GM12874 (cell line): Measurements from ENCODE around the gene U2AF1.
"Not testable (repeated sequence)": the region's sequence is repeated elsewhere in the genome, so short reads cannot be mapped to it uniquely, and the experiment has no call there.

ENCODE experiments used
- TF ChIP-seq, protein P1 (sequence below): IDR thresholded peaks from 2 replicates; pipeline ENCODE4 v1.5.1; 2011; ENCODE audit warnings: low read depth, mild to moderate bottlenecking, control low read depth, low read length, moderate library complexity; ENCODE audit not compliant: insufficient read depth

U2AF1 gene, protein sequence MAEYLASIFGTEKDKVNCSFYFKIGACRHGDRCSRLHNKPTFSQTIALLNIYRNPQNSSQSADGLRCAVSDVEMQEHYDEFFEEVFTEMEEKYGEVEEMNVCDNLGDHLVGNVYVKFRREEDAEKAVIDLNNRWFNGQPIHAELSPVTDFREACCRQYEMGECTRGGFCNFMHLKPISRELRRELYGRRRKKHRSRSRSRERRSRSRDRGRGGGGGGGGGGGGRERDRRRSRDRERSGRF

DNA sequence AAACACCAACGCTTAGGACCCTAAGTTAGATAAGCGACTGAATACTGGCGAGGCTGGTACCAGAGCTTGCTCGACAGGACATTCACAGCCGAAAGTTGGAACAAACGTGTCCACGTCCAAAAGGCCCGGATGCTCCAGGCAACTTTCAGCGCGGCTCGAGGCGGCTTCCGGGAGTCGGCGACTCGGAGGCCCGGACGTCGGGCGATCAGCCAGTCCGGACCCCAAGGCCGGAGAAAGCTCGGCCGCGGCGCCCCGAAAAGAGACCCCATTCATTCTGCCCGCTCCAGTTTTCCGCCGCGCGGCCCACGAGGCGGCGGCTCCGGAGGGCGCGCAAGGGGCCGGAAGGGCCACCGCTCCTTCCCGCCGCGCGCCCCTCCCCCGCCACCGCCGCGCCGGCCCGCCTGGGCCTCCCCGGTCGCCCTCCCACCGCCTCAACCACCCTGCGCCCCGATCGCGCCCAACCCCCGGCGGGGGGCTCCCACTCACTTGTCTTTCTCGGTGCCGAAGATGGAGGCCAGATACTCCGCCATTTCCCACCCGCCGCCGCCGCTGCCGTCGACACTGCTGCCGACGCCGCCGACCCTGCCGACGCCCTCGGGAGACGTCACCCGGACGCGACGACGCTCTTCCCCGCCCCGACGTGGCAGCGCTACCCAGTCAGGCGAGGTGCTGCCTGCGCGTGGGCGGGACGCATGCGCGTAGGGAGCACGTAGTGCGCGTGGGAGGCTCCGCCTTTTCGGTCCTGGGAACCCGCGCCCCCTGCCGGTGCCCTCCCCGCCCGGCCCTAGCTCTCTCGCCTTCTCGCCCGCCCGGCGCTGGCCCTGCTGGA, at the start of gene U2AF1:
TSS of gene U2AF1 (minus strand) at position 606 of the 829 bp plus-strand sequence. CDS start at position 530, 76 bp downstream.
- TF ChIP-seq, protein P1, sequence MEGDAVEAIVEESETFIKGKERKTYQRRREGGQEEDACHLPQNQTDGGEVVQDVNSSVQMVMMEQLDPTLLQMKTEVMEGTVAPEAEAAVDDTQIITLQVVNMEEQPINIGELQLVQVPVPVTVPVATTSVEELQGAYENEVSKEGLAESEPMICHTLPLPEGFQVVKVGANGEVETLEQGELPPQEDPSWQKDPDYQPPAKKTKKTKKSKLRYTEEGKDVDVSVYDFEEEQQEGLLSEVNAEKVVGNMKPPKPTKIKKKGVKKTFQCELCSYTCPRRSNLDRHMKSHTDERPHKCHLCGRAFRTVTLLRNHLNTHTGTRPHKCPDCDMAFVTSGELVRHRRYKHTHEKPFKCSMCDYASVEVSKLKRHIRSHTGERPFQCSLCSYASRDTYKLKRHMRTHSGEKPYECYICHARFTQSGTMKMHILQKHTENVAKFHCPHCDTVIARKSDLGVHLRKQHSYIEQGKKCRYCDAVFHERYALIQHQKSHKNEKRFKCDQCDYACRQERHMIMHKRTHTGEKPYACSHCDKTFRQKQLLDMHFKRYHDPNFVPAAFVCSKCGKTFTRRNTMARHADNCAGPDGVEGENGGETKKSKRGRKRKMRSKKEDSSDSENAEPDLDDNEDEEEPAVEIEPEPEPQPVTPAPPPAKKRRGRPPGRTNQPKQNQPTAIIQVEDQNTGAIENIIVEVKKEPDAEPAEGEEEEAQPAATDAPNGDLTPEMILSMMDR: not testable (repeated sequence)

- TF ChIP-seq, protein P1: not testable (repeated sequence)
Observed at GRCh38 chr21:43075170-43076022, 32.0 kb downstream of the U2AF1 start, which contains the start of gene CBS. Gene CBS (minus strand): TSS chr21:43075835. CDS start chr21:43072193, 3,642 bp downstream.
